Hindlimb muscle (tissue), 1 donor: ENCODE measurements around the gene DOCK4. TPM values are rescaled to one million over a fixed set of nuclear protein-coding genes. Genes with fewer than 3 reads are reported as not detected.
A peak's percentile ranks its signal among the peaks of the same experiment; 100 is the strongest.
"Not testable (repeated sequence)": the region's sequence is repeated elsewhere in the genome, so short reads cannot be mapped to it uniquely, and the experiment has no call there.

Experiments used
- DNase-seq: peaks from one replicate; pipeline ENCODE4 v3.0.0-alpha.2; 2013
- polyA plus RNA-seq: library from polyadenylated mRNA; unstranded; fragments of 120-200 nt; gene quantifications from one replicate; pipeline ENCODE4 v1.2.1, GENCODE V29; 2013; ENCODE audit not compliant: insufficient read length

The DOCK4 gene
- polyA plus RNA-seq, result 10.6 TPM

- DNase-seq, result peak; percentile 99
Observed at GRCh38 chr7:112206238-112206990, at the start of gene DOCK4, which contains the start of gene ZNF277. Gene DOCK4 (minus strand): TSS chr7:112206399. CDS start chr7:112206138, 261 bp downstream. Gene ZNF277 (plus strand): TSS chr7:112206695. CDS start chr7:112206717, 22 bp downstream.

GRCh38 chr7:112255388-112255720 lies 49.2 kb upstream of the DOCK4 start:
- no peak for DNase-seq

GRCh38 chr7:112254709-112255387 lies 48.6 kb upstream of the DOCK4 start:
- no peak for DNase-seq

- DNase-seq, result no peak
Observed at GRCh38 chr7:112254156-112254555, 48.0 kb upstream of the DOCK4 start.

- DNase-seq, result no peak
Observed at GRCh38 chr7:112252691-112253090, 46.5 kb upstream of the DOCK4 start.

- no peak for DNase-seq
Observed at GRCh38 chr7:112252141-112252540, 45.9 kb upstream of the DOCK4 start.

- DNase-seq, result not testable (repeated sequence)
Observed at GRCh38 chr7:112249967-112250366, 43.8 kb upstream of the DOCK4 start.

GRCh38 chr7:112248598-112248997 lies 42.4 kb upstream of the DOCK4 start:
- no peak for DNase-seq

GRCh38 chr7:112238852-112239610 lies 32.8 kb upstream of the DOCK4 start:
- no peak for DNase-seq

GRCh38 chr7:112238330-112238729 lies 32.1 kb upstream of the DOCK4 start:
- no peak for DNase-seq

GRCh38 chr7:112236597-112236996 lies 30.4 kb upstream of the DOCK4 start:
- DNase-seq, result no peak

GRCh38 chr7:112234147-112234546 lies 27.9 kb upstream of the DOCK4 start:
- DNase-seq, result no peak

GRCh38 chr7:112233048-112233697 lies 27.0 kb upstream of the DOCK4 start:
- no peak for DNase-seq

- DNase-seq, result no peak
Observed at GRCh38 chr7:112232212-112232978, 26.2 kb upstream of the DOCK4 start.

- DNase-seq, result no peak
Observed at GRCh38 chr7:112228632-112229031, 22.4 kb upstream of the DOCK4 start.

- no peak for DNase-seq
Observed at GRCh38 chr7:112226701-112227276, 20.6 kb upstream of the DOCK4 start.

GRCh38 chr7:112225006-112225405 lies 18.8 kb upstream of the DOCK4 start:
- no peak for DNase-seq

- no peak for DNase-seq
Observed at GRCh38 chr7:112224186-112224585, 18.0 kb upstream of the DOCK4 start.

- DNase-seq, result no peak
Observed at GRCh38 chr7:112223310-112223709, 17.1 kb upstream of the DOCK4 start.

GRCh38 chr7:112220877-112221434 lies 14.8 kb upstream of the DOCK4 start:
- no peak for DNase-seq

GRCh38 chr7:112215787-112216186 lies 9.6 kb upstream of the DOCK4 start:
- no peak for DNase-seq
